ENCODE results near the gene FAM170B. TPM values are rescaled to one million over a fixed set of nuclear protein-coding genes. Genes with fewer than 3 reads are reported as not detected.

FAM170B gene
- total RNA-seq, 1 experiment from 2014 or later, result not detected

DNA sequence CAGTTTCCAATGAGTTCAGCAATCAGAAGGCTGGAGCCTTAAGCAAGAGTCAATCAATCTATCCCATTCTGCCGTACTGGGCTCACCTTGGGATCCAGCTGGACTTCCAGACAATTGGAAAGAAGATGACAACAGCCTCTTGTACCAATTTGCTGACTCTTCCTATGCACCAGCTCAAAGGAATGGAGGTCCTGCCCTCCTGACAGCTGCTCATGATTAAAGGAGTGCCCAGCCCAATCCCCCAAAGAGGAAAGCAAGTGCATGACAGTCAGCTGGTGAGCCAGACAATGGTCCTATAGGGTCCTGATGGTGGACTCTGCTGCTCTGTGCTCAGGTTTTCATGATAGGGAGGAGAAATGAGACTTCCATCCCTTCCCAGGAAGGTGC is 43.6 kb downstream of the FAM170B start:
- no peaks in the 10 kb centered on the region for H3K9me3 Mint-ChIP-seq (ENCODE audit: low read depth, unreplicated experiment)
- no TSS peak for BruUV-seq (replicated peaks)
- intact Hi-C loops (cut with micrococcal nuclease; ENCODE audit: unreplicated experiment), result no loop called here
- no peak overlapping the region for H3K4me3 Mint-ChIP-seq (ENCODE audit: low read depth, unreplicated experiment)
- TF ChIP-seq, protein P1, sequence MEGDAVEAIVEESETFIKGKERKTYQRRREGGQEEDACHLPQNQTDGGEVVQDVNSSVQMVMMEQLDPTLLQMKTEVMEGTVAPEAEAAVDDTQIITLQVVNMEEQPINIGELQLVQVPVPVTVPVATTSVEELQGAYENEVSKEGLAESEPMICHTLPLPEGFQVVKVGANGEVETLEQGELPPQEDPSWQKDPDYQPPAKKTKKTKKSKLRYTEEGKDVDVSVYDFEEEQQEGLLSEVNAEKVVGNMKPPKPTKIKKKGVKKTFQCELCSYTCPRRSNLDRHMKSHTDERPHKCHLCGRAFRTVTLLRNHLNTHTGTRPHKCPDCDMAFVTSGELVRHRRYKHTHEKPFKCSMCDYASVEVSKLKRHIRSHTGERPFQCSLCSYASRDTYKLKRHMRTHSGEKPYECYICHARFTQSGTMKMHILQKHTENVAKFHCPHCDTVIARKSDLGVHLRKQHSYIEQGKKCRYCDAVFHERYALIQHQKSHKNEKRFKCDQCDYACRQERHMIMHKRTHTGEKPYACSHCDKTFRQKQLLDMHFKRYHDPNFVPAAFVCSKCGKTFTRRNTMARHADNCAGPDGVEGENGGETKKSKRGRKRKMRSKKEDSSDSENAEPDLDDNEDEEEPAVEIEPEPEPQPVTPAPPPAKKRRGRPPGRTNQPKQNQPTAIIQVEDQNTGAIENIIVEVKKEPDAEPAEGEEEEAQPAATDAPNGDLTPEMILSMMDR (IDR thresholded peaks at IDR 0.05; ENCODE audit: unreplicated experiment), result no peak
- H3K27ac Mint-ChIP-seq (ENCODE audit: unreplicated experiment), result no peak overlapping the region
- no peaks in the 10 kb centered on the region for H3K4me1 Mint-ChIP-seq (ENCODE audit: low read depth, unreplicated experiment)
- H3K36me3 Mint-ChIP-seq (ENCODE audit: insufficient read depth, unreplicated experiment), result no peaks in the 10 kb centered on the region
- no peak for DNase-seq
- CTCF ChIA-PET, result no interaction called here
- H3K27me3 Mint-ChIP-seq (ENCODE audit: unreplicated experiment), result peaks cover 82% of the 10 kb centered on the region

GRCh38 chr10:49089557-49090188 is 44.1 kb downstream of the FAM170B start:
- TF ChIP-seq, protein P1 (IDR thresholded peaks at IDR 0.05; ENCODE audit: unreplicated experiment), result no peak
- Mint-ChIP-seq H3K36me3 (ENCODE audit: insufficient read depth, unreplicated experiment) (no peaks in the 10 kb centered on the region), H3K27ac (ENCODE audit: unreplicated experiment) (no peak overlapping the region), H3K4me1 (ENCODE audit: low read depth, unreplicated experiment) (no peaks in the 10 kb centered on the region), H3K27me3 (ENCODE audit: unreplicated experiment) (peaks cover 82% of the 10 kb centered on the region), H3K4me3 (ENCODE audit: low read depth, unreplicated experiment) (no peak overlapping the region), H3K9me3 (ENCODE audit: low read depth, unreplicated experiment) (no peaks in the 10 kb centered on the region)
- CTCF ChIA-PET, result no interaction called here
- BruUV-seq (replicated peaks), result no TSS peak
- DNase-seq, result no peak
- intact Hi-C loops (cut with micrococcal nuclease; ENCODE audit: unreplicated experiment), result no loop called here

- CTCF ChIA-PET, result no interaction called here
- H3K4me3 Mint-ChIP-seq (ENCODE audit: low read depth, unreplicated experiment), result no peak overlapping the region
- TF ChIP-seq, protein P1 (IDR thresholded peaks at IDR 0.05; ENCODE audit: unreplicated experiment), result no peak
- no peaks in the 10 kb centered on the region for H3K36me3 Mint-ChIP-seq (ENCODE audit: insufficient read depth, unreplicated experiment)
- H3K27me3 Mint-ChIP-seq (ENCODE audit: unreplicated experiment), result peaks cover 86% of the 10 kb centered on the region
- intact Hi-C loops (cut with micrococcal nuclease; ENCODE audit: unreplicated experiment), result no loop called here
- H3K9me3 Mint-ChIP-seq (ENCODE audit: low read depth, unreplicated experiment), result no peaks in the 10 kb centered on the region
- no peaks in the 10 kb centered on the region for H3K4me1 Mint-ChIP-seq (ENCODE audit: low read depth, unreplicated experiment)
- no peak overlapping the region for H3K27ac Mint-ChIP-seq (ENCODE audit: unreplicated experiment)
- DNase-seq, result no peak
- no TSS peak for BruUV-seq (replicated peaks)
Observed at GRCh38 chr10:49089152-49089551, 44.7 kb downstream of the FAM170B start.

GRCh38 chr10:49086889-49087288 is 46.9 kb downstream of the FAM170B start:
- CTCF ChIA-PET, result no interaction called here
- Mint-ChIP-seq H3K36me3 (ENCODE audit: insufficient read depth, unreplicated experiment) (no peaks in the 10 kb centered on the region), H3K27ac (ENCODE audit: unreplicated experiment) (no peak overlapping the region), H3K4me3 (ENCODE audit: low read depth, unreplicated experiment) (no peak overlapping the region), H3K27me3 (ENCODE audit: unreplicated experiment) (peaks cover 95% of the 10 kb centered on the region), H3K4me1 (ENCODE audit: low read depth, unreplicated experiment) (no peaks in the 10 kb centered on the region), H3K9me3 (ENCODE audit: low read depth, unreplicated experiment) (no peaks in the 10 kb centered on the region)
- intact Hi-C loops (cut with micrococcal nuclease; ENCODE audit: unreplicated experiment), result no loop called here
- no peak for DNase-seq
- no TSS peak for BruUV-seq (replicated peaks)
- TF ChIP-seq, protein P1 (IDR thresholded peaks at IDR 0.05; ENCODE audit: unreplicated experiment), result no peak

Data from Calu3 (cell line).